ENCODE results near the gene TCAF1.
"Not testable (repeated sequence)": the region's sequence is repeated elsewhere in the genome, so short reads cannot be mapped to it uniquely, and the experiment has no call there.

Gene TCAF1

DNA sequence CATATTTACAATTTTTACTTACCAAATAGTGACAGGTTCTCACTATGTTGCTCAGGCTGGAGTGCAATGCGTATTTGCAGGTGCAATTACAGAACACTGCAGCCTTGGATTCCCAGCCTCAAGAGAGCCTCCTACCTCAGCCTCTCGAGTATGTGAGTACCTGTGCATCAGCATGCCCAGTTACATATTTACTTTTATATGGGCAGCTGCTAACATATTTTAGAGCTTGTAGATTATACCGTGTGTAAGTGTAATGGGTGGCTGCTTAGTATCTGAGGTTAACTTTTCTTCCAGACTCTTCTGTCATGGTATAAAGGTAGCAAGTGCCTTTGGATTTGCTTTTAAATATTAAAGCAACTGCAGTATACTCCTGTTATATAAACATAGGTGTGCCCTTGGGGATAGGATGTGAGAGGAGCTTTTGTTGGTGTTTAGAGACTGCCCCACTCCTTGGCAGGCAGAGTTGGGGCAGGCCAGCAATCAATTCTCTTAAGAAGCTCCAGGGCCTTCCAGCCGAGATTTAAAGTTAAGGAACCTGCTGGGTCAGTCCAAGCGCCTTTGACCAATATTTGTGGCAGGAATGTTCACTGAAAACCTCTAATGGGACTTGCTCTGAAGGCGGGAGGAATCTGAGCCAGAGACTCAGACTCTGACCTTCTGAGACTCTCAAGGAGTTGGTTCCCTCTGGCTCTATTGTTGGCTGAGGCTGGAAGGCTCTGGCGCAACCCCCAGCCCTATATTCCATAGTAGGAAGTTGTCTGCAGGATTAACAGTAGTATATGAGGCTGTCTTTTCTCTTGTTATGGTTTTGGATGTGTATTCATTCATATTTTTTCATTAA, 77.5 kb downstream of the TCAF1 start:
- not testable (repeated sequence) for DNase-seq; H3K36me3 Mint-ChIP-seq (ENCODE audit: low read depth); H3K4me3 Mint-ChIP-seq; H3K27me3 Mint-ChIP-seq (ENCODE audit: low read depth, poor library complexity); H3K4me1 Mint-ChIP-seq; H3K9me3 Mint-ChIP-seq; H3K27ac Mint-ChIP-seq

GRCh38 chr7:143823634-143824294, 78.2 kb downstream of the TCAF1 start:
- not testable (repeated sequence) for H3K9me3 Mint-ChIP-seq; H3K4me3 Mint-ChIP-seq; H3K27me3 Mint-ChIP-seq (ENCODE audit: low read depth, poor library complexity); DNase-seq; H3K36me3 Mint-ChIP-seq (ENCODE audit: low read depth); H3K27ac Mint-ChIP-seq; H3K4me1 Mint-ChIP-seq

- H3K27ac Mint-ChIP-seq; DNase-seq; H3K4me1 Mint-ChIP-seq; H3K9me3 Mint-ChIP-seq; H3K27me3 Mint-ChIP-seq (ENCODE audit: low read depth, poor library complexity); H3K36me3 Mint-ChIP-seq (ENCODE audit: low read depth); H3K4me3 Mint-ChIP-seq: not testable (repeated sequence)
Measured at GRCh38 chr7:143821392-143822277, 80.3 kb downstream of the TCAF1 start.

GRCh38 chr7:143817873-143818272, 84.1 kb downstream of the TCAF1 start:
- not testable (repeated sequence) for H3K4me3 Mint-ChIP-seq; H3K9me3 Mint-ChIP-seq; H3K27me3 Mint-ChIP-seq (ENCODE audit: low read depth, poor library complexity); H3K27ac Mint-ChIP-seq; DNase-seq; H3K4me1 Mint-ChIP-seq; H3K36me3 Mint-ChIP-seq (ENCODE audit: low read depth)

DNA sequence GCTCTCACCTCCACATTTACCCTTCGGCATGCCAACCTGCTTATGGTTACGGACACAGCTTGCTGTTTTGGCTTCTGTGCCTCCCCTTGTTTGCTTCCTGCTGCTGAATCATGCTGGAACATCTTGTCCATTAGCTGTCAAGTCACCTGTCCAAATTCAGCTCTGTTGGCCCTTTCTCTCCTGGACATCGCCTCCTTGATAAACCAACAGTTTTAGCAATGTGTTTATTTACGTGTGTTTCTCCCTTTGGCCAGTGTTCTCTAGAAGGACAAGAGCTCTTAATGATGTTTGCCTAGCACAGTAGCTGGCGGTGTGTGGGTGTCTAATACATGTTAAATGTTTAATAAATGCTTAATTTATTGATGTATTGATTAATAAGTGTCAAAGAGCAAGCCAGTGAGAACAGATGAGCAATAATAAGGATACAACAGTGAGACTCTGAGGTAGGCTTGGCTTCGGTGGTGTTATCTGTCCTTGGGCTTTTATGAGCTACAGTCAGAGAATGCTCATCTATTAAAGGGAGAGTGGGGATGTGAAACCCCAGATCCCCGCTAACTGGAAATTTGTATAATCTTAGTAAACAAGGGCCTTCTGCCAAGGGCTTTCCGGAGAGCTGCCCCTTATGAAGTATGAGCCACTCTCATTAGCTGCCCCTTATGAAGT, 85.4 kb downstream of the TCAF1 start:
- not testable (repeated sequence) for DNase-seq, H3K4me3 Mint-ChIP-seq

GRCh38 chr7:143810639-143811038, 91.3 kb downstream of the TCAF1 start:
- not testable (repeated sequence) for H3K9me3 Mint-ChIP-seq; H3K27me3 Mint-ChIP-seq (ENCODE audit: low read depth, poor library complexity); H3K4me3 Mint-ChIP-seq; H3K36me3 Mint-ChIP-seq (ENCODE audit: low read depth); H3K4me1 Mint-ChIP-seq; DNase-seq; H3K27ac Mint-ChIP-seq

More for the DNA sequence above, 85.4 kb downstream of the TCAF1 start:
- H3K27me3 Mint-ChIP-seq (ENCODE audit: low read depth, poor library complexity); H3K9me3 Mint-ChIP-seq; H3K36me3 Mint-ChIP-seq (ENCODE audit: low read depth); H3K27ac Mint-ChIP-seq; H3K4me1 Mint-ChIP-seq: not testable (repeated sequence)

GRCh38 chr7:143806664-143807071, 95.3 kb downstream of the TCAF1 start:
- not testable (repeated sequence) for H3K27me3 Mint-ChIP-seq (ENCODE audit: low read depth, poor library complexity); DNase-seq; H3K4me3 Mint-ChIP-seq; H3K4me1 Mint-ChIP-seq; H3K36me3 Mint-ChIP-seq (ENCODE audit: low read depth); H3K9me3 Mint-ChIP-seq; H3K27ac Mint-ChIP-seq

Measured in nephron progenitor cell (in vitro differentiated cells).